Activated naive CD8-positive, alpha-beta T cell (primary cell): ENCODE results near the gene FAAP20.

Experiments used
- H3K27ac Mint-ChIP-seq: one replicate; pipeline ENCODE4 v1.8.0; 2021; ENCODE audit warnings: mixed read lengths
- H3K27me3 Mint-ChIP-seq: one replicate; pipeline ENCODE4 v1.8.0; 2021; ENCODE audit warnings: mixed read lengths
- H3K36me3 Mint-ChIP-seq: one replicate; pipeline ENCODE4 v1.8.0; 2021; ENCODE audit warnings: mixed read lengths
- H3K4me1 Mint-ChIP-seq: one replicate; pipeline ENCODE4 v1.8.0; 2021; ENCODE audit warnings: low read depth, mixed read lengths
- H3K4me3 Mint-ChIP-seq: one replicate; pipeline ENCODE4 v1.8.0; 2021; ENCODE audit warnings: mild to moderate bottlenecking, mixed read lengths
- H3K9me3 Mint-ChIP-seq: one replicate; pipeline ENCODE4 v1.8.0; 2021; ENCODE audit warnings: low read depth, mixed read lengths

FAAP20 gene

DNA sequence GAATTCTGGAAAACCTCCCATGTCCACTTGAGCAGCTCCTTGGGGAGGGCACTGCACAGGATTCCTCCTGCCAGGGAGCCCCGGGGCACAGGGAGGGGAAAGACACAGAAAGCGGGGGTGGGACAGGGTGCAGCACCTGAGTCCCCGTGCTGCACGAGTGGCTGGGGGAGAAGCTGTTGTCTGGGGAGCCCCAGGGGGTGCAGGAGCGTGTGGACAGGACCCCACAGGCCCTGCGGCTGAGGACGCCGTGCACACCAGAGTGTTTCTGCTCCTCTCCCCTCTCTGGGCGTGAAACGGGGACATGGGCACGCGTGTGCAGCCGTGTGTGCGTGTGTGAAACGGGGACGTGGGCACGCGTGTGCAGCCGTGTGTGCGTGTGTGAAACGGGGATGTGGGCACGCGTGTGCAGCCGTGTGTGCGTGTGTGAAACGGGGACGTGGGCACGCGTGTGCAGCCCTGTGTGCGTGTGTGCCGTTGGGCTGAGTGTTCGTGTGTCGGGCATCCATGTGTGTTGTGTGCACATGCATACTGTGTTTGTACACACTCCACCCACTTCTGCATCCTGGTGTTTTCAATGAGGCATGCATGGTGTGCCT lies 21.9 kb downstream of the FAAP20 start:
- Mint-ChIP-seq H3K9me3 (no peaks in the 10 kb centered on the region), H3K27ac (no peak overlapping the region), H3K4me1 (peaks cover 2% of the 10 kb centered on the region), H3K4me3 (no peak overlapping the region), H3K27me3 (no peaks in the 10 kb centered on the region), H3K36me3 (no peaks in the 10 kb centered on the region)

DNA sequence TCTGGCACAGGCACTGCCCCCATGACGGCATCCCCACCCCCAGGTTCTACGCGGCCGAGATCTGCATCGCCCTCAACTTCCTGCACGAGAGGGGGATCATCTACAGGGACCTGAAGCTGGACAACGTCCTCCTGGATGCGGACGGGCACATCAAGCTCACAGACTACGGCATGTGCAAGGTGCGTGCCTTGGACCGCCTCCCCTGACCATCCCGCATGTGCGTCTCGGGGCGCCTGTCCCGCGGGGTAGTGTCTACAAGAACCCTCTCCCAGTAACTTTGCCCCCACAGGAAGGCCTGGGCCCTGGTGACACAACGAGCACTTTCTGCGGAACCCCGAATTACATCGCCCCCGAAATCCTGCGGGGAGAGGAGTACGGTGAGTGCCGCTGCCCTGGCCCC lies 22.6 kb downstream of the FAAP20 start:
- Mint-ChIP-seq H3K4me1 (peaks cover 2% of the 10 kb centered on the region), H3K27me3 (no peaks in the 10 kb centered on the region), H3K4me3 (no peak overlapping the region), H3K36me3 (no peaks in the 10 kb centered on the region), H3K27ac (no peak overlapping the region), H3K9me3 (no peaks in the 10 kb centered on the region)

DNA sequence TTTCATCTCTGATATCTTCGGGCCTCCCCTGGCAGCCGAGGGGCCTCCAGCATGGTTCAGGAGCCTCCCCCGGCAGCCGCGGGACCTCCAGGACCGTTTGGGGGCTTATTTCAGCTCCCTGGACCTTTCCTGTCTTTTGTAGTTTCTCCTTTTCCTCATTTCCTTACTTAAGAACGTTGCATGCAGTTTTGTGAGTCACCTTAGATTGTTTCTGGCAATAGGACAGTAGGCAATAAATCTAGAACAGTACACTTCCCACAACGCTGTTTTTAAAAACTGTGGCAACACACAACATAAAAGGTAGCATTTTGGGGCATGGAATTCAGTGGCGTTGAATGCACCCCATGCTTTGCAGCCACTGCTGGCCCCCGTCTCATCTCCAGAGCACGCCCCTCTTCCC lies 24.4 kb downstream of the FAAP20 start:
- Mint-ChIP-seq H3K36me3 (no peaks in the 10 kb centered on the region), H3K27ac (no peak overlapping the region), H3K27me3 (no peaks in the 10 kb centered on the region), H3K9me3 (no peaks in the 10 kb centered on the region), H3K4me3 (no peak overlapping the region), H3K4me1 (peaks cover 2% of the 10 kb centered on the region)

DNA sequence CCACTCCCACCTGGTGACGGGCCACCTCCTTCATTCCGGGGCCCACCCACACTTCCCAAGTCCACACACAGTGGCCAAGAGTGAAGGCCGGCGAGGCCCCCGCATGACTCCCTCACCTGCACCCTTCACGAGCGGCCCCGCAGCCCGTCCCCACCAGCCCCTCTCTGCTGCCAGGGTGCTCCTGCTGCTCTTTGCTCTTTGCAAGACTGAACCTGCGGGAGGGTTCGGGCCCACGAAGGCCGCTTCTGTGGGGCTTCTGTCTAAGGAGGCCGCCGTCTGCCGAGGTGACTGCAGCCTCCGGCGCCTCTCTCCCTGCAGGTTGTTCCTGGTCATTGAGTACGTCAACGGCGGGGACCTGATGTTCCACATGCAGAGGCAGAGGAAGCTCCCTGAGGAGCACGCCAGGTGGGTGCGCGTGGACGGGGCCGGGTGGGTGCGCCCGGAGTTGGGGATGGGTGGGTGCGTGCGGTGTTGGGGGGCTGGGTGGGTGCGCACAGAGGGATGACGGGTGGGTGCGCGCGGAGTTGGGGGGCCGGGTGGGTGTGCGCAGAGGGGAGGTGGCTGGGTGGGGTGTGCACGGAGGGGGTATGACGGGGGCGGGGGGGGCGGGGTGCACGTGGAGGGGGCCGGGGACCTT lies 25.3 kb downstream of the FAAP20 start:
- H3K27ac Mint-ChIP-seq: no peak overlapping the region
- H3K9me3 Mint-ChIP-seq: no peaks in the 10 kb centered on the region
- H3K4me3 Mint-ChIP-seq: no peak overlapping the region
- peaks cover 2% of the 10 kb centered on the region for H3K4me1 Mint-ChIP-seq
- H3K36me3 Mint-ChIP-seq: no peaks in the 10 kb centered on the region
- H3K27me3 Mint-ChIP-seq: no peaks in the 10 kb centered on the region

DNA sequence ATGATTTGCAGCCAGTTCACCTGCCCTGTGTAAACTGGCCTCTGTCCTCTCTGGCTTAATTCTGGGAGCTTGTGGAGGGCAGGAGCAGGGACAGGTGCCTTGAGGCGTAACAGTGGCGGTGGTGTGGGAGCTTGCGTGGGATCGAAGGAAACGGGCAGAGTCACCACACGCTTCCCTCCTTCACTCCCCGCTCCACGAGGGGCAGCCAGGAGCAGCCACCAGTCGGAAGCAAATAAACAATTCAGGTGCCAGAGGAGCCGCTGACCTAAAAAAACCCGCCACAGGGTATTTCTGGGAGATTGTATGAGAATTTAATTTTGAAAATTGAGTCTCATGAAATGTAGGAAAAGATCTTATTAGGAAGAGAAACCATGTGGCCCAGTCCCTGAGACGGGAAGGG lies 26.0 kb downstream of the FAAP20 start:
- H3K27ac Mint-ChIP-seq: no peak overlapping the region
- H3K36me3 Mint-ChIP-seq: peaks cover 2% of the 10 kb centered on the region

DNA sequence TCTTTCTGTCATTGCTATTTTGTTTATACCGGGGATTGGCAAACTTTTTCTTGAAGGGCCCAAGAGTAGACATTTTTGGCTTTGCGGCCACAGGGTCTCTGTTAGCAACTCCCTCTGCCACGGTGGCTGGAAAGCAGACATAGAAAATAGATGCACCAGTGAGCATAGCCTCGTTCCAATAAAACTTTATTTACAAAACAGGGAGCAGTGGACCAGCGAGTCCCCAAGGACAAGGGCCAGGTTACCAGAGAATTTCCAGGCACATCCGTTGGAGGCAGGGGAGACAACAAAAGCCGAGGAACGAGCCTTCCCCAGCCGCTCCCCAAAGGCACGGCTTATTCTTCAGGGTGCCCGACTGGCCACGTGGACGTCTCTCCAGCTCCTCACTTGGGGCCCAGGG lies 26.5 kb downstream of the FAAP20 start:
- Mint-ChIP-seq H3K4me3 (no peak overlapping the region), H3K36me3 (peaks cover 2% of the 10 kb centered on the region), H3K4me1 (peaks cover under 1% of the 10 kb centered on the region), H3K27ac (no peak overlapping the region), H3K27me3 (no peaks in the 10 kb centered on the region), H3K9me3 (no peaks in the 10 kb centered on the region)

More for the DNA sequence above, 26.0 kb downstream of the FAAP20 start:
- no peaks in the 10 kb centered on the region for H3K9me3 Mint-ChIP-seq
- peaks cover 2% of the 10 kb centered on the region for H3K4me1 Mint-ChIP-seq
- no peaks in the 10 kb centered on the region for H3K27me3 Mint-ChIP-seq
- no peak overlapping the region for H3K4me3 Mint-ChIP-seq

DNA sequence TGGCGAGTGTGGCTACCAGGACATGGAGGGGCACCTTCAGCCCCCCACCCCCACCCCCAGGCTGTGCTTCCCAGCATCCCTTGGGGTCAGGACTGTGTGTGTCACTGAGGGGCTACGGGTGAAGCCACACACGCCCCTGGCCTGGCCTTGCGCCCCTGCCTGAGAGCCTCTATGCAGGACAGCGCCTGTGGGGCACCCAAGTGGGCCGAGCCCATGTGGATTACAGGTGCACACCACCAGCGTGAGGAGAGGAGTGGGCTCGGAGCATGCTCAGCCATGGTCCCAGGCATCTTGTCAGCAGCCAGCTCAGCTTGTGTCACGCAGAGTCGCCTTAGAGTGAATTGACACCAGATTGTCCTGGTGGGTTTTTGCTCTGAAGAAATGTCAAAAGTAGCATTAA lies 27.9 kb downstream of the FAAP20 start:
- H3K4me3 Mint-ChIP-seq: no peak overlapping the region
- H3K27ac Mint-ChIP-seq: no peak overlapping the region
- H3K27me3 Mint-ChIP-seq: no peaks in the 10 kb centered on the region
- peaks cover 5% of the 10 kb centered on the region for H3K36me3 Mint-ChIP-seq
- peaks cover 9% of the 10 kb centered on the region for H3K4me1 Mint-ChIP-seq
- no peaks in the 10 kb centered on the region for H3K9me3 Mint-ChIP-seq

DNA sequence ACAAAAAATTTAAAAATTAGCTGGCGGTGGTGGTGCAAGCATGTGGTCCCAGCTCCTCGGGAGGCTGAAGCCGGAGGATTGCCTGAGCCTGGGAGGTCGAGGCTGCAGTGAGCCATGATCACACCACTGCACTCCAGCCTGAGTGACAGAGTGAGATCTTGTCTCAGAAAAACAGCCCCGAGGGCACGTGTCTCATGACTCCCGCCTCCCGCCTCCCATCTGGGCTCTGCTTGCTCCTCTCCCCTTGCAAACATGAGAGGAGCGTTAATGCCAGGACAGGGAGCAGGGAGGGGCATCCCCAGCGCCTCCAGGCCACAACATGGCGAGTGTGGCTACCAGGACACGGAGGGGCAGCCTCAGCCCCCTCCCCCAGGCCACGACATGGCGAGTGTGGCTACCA lies 28.3 kb downstream of the FAAP20 start:
- Mint-ChIP-seq H3K27me3 (no peaks in the 10 kb centered on the region), H3K36me3 (peaks cover 5% of the 10 kb centered on the region), H3K9me3 (no peaks in the 10 kb centered on the region), H3K4me1 (peaks cover 9% of the 10 kb centered on the region), H3K4me3 (no peak overlapping the region), H3K27ac (no peak overlapping the region)

DNA sequence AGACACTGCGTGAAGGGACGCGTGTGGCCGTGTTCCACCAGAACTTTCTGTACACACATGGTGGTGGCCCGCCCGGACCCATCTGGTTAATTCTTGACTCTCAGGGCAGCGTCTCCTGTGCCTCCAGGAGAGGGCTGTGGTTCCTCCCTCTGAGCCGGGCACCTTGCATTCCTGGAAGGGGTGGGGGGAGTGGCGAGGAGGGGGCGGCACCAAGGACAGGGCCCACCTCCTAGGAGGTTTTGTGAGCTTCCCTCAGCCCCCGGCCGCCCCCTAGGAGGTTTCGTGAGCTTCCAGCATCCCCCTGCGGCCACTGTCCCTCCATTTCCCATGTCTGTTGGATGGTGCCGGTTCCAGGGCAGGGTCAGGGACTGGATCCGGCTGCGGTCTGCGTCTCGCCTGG lies 28.9 kb downstream of the FAAP20 start:
- H3K27me3 Mint-ChIP-seq: no peaks in the 10 kb centered on the region
- H3K36me3 Mint-ChIP-seq: peaks cover 5% of the 10 kb centered on the region
- H3K4me1 Mint-ChIP-seq: peaks cover 9% of the 10 kb centered on the region
- H3K9me3 Mint-ChIP-seq: no peaks in the 10 kb centered on the region
- no peak overlapping the region for H3K4me3 Mint-ChIP-seq
- H3K27ac Mint-ChIP-seq: no peak overlapping the region

DNA sequence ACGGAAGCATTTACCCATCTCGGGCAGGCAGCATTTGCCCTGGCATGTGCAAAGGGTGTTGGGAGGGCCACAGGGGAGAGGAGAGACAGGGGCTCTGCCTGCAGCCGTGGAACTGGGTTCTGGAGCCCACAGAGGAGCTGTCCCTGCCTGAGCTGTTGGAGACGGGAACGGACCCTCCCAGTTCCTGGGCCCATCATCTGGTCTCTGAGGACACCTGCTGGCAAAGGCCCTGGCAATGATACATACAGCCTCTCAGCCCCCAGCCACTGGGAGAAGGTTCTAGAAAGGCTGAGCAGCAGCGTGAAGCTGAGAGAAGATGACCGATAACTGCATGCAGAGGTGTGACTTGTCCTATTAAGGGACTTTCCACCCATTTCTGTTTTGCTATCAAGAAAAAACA lies 31.4 kb downstream of the FAAP20 start:
- peak overlapping the region; percentile 18 for H3K27ac Mint-ChIP-seq
- H3K36me3 Mint-ChIP-seq: peaks cover 5% of the 10 kb centered on the region
- H3K27me3 Mint-ChIP-seq: no peaks in the 10 kb centered on the region
- H3K4me1 Mint-ChIP-seq: peaks cover 9% of the 10 kb centered on the region
- H3K9me3 Mint-ChIP-seq: no peaks in the 10 kb centered on the region
- H3K4me3 Mint-ChIP-seq: no peak overlapping the region

DNA sequence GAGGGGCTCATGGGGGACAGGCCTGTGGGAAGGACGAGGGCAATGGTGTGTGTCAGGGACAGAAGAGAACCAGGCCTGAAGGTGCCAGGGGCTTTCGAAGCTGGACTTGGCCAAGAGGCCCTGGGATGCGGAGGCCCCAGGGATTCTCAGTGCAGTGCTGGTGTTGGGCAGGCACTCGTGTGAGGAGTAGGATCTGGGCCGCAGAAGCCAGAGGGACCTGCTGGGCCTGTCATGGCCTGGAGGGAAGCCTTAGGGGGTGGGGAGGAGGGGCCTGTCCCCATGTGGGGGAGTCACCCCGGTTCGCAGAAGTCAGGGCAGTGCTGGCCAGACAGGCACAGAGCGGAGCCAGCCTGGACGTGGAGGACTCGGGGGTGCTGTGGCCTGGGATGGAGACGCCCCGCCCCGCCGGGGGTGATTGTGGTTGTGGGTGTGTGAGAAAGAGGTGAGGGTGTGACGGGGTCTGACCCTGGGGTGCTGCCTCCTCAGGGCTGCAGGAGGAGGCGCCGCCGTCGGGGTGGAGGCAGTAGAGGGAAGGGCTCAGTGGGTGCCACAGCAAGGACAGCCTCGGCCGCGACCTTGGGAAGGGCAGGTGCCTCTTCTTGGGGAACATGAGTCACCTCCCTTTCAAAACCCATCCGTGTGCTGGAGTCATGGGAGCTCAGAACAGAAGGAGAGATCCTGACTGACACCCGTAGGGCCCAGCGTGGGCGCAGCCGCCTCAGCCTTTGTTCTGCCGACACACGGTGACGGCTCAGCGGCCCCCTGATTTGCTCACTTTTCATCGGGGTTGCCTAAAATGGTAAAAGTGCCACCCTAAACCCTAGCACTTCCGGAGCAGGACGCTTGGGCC lies 33.9 kb downstream of the FAAP20 start:
- no peaks in the 10 kb centered on the region for H3K27me3 Mint-ChIP-seq
- H3K4me1 Mint-ChIP-seq: peaks cover 9% of the 10 kb centered on the region
- no peak overlapping the region for H3K27ac Mint-ChIP-seq
- H3K36me3 Mint-ChIP-seq: peaks cover 11% of the 10 kb centered on the region
- H3K4me3 Mint-ChIP-seq: no peak overlapping the region
- H3K9me3 Mint-ChIP-seq: no peaks in the 10 kb centered on the region

DNA sequence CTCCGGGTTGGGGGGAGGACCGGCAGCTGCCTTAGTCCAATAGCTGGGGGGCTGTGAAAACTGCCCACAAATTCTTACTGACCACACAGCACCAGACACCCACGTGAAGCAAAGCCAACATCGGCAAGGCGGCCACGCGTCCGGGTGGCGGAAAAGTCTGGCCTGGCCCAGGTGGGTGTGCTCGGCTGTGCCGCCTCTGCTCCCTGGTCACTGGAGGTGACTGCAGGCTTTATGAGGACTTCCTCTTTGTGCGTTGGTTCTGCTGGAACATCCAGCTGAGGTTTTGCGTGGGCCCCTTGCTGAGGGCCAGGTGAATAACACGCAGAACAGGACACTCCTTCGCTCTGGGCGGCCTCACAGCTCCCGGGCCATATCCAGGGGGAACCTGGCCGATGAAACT lies 35.4 kb downstream of the FAAP20 start:
- no peak overlapping the region for H3K27ac Mint-ChIP-seq
- H3K27me3 Mint-ChIP-seq: no peaks in the 10 kb centered on the region
- peaks cover 22% of the 10 kb centered on the region for H3K36me3 Mint-ChIP-seq
- H3K4me3 Mint-ChIP-seq: no peak overlapping the region
- H3K9me3 Mint-ChIP-seq: peaks cover 5% of the 10 kb centered on the region
- H3K4me1 Mint-ChIP-seq: peaks cover 13% of the 10 kb centered on the region

DNA sequence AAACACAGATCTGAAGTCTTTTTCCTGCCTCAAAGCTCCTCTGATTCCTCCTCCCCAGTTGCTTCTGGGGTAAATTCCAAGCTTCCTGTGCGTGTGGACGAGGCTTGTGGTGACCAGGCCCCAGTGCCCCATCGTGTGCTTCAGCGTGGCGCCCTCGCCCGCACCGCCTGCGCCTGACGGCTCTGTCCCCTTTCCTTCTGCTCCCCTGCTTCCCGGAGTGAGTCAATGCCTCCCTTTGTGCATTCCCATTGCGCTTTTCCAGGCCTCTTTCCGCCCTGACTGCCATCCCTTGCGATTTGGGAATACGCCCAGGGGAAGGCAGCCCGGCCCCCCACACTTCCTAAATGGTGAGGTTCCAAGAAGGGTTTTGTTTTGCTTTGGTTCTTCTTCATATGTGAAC lies 36.3 kb downstream of the FAAP20 start:
- Mint-ChIP-seq H3K9me3 (peaks cover 5% of the 10 kb centered on the region), H3K27ac (no peak overlapping the region), H3K4me3 (no peak overlapping the region), H3K27me3 (no peaks in the 10 kb centered on the region), H3K4me1 (peaks cover 13% of the 10 kb centered on the region), H3K36me3 (peaks cover 20% of the 10 kb centered on the region)

DNA sequence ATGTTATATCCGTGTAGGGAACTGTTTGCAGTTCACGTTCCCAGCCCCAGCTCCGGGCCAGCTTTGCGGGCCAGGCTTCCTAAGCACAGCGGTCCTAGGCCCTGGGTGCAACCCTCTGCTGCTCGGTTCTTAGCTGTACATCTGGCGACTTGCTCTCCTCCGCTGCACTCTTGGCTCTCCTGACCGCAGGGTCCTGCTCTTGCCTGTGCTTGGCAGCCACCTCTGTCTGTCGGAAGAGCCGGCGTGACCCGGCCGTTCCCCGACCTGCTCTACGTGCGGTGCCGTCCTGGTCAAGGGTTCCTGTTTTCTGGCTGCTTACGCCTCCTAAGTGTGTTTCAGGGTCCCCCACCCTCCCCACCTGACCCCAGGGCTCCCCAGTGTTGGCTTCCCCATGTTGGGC lies 36.7 kb downstream of the FAAP20 start:
- H3K9me3 Mint-ChIP-seq: peaks cover 5% of the 10 kb centered on the region
- no peak overlapping the region for H3K4me3 Mint-ChIP-seq
- H3K27ac Mint-ChIP-seq: no peak overlapping the region
- H3K27me3 Mint-ChIP-seq: no peaks in the 10 kb centered on the region
- peaks cover 19% of the 10 kb centered on the region for H3K36me3 Mint-ChIP-seq
- peaks cover 14% of the 10 kb centered on the region for H3K4me1 Mint-ChIP-seq

DNA sequence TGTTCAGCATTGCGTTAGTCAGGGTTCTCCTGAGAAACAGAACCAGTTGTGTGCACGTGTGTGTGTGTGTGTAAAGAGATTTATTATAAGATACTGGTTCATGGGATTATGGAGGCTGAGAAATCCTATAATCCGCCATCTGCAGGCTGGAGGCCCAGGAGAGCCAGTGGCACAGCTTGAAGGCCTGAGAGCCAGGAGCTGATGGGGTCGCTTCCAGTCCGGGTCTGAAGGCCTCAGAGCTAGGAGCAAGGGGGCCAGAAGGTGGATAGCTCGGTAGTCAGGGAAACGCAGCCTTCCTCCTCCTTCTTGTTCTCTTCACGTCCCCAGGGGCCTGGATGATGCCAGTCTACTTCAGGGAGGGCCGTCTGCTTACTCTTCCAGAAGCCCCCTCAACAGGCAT lies 37.7 kb downstream of the FAAP20 start:
- no peak overlapping the region for H3K27ac Mint-ChIP-seq
- H3K4me1 Mint-ChIP-seq: peaks cover 12% of the 10 kb centered on the region
- no peaks in the 10 kb centered on the region for H3K27me3 Mint-ChIP-seq
- peaks cover 20% of the 10 kb centered on the region for H3K36me3 Mint-ChIP-seq
- no peak overlapping the region for H3K4me3 Mint-ChIP-seq
- peaks cover 5% of the 10 kb centered on the region for H3K9me3 Mint-ChIP-seq
